MM.1S (cell line): ENCODE measurements around the gene GFAP.

ENCODE experiments used
- CTCF ChIP-seq: fragments of 300-600 bp; sonication (generic); IDR thresholded peaks from 2 replicates; pipeline ENCODE4 v1.5.1; 2016; ENCODE audit warnings: antibody characterized with exemption, low read length, mixed read lengths
- EZH2 ChIP-seq: fragments of 300-600 bp; sonication (generic); optimal IDR thresholded peaks from 2 replicates; pipeline ENCODE3; 2017; ENCODE audit warnings: low read depth, mild to moderate bottlenecking, antibody characterized with exemption, low read length, mixed read lengths
- EZH2phosphoT487 ChIP-seq: fragments of 300-600 bp; sonication (generic); IDR thresholded peaks from 2 replicates; pipeline ENCODE4 v1.6.1; 2018; ENCODE audit warnings: antibody characterized with exemption, low read length

GRCh38 chr17:44934745-44935105 lies 19.4 kb upstream of the GFAP start:
- TF ChIP-seq EZH2, result no peak
- TF ChIP-seq CTCF, result no peak
- no peak for TF ChIP-seq EZH2phosphoT487
